ENCODE data around the gene CISH. TPM values are rescaled to one million over a fixed set of nuclear protein-coding genes. Genes with fewer than 3 reads are reported as not detected.
A peak's percentile ranks its signal among the peaks of the same experiment; 100 is the strongest.

Gene CISH
- total and polyA plus RNA-seq, 8 donors: 6.2 to 21.5 (median 11.2) TPM

- ATAC-seq: peak in 3 of 4 donors; percentile 37 to 54 (median 47)
- 70 to 72% methylated on average over 6 of the region's 6 CpGs for WGBS, 2 donors
- Histone ChIP-seq H3K9me3 (no peaks in the 10 kb centered on the region), H3K27ac (no peak overlapping the region), H3K36me3 (no peaks in the 10 kb centered on the region), H3K4me3 (no peak overlapping the region), H3K4me1 (peaks cover 0 to 7% (median 3%) of the 10 kb centered on the region in 3 donors), H3K27me3 (no peaks in the 10 kb centered on the region)
- FAIRE-seq: no peak
- intact Hi-C loops (cut with DNase I): loop anchor here in 1 of 3 donors (10.0 kb wide), 1 partner anchor 747 kb away; no protein-coding TSS in a partner anchor
- no peak for TF ChIP-seq CTCF (IDR thresholded peaks at IDR 0.05)
- DNase-seq: peak in 1 of 6 donors; percentile 38
These were observed 16.0 kb upstream of the CISH start for GRCh38 chr3:50627407-50628051.

- FAIRE-seq: no peak
- peaks cover 0 to 7% (median 3%) of the 10 kb centered on the region in 3 donors for H3K4me1 ChIP-seq
- H3K27me3 ChIP-seq: no peaks in the 10 kb centered on the region
- no peak overlapping the region for H3K4me3 ChIP-seq
- no peak for ATAC-seq
- intact Hi-C loops (cut with DNase I): loop anchor here in 1 of 3 donors (10.0 kb wide), 1 partner anchor 748 kb away; no protein-coding TSS in a partner anchor
- 90 to 97% methylated on average over 3 of the region's 3 CpGs for WGBS, 2 donors
- no peaks in the 10 kb centered on the region for H3K9me3 ChIP-seq
- no peak overlapping the region for H3K27ac ChIP-seq
- no peaks in the 10 kb centered on the region for H3K36me3 ChIP-seq
- no peak for TF ChIP-seq CTCF (IDR thresholded peaks at IDR 0.05)
- no peak for DNase-seq
These were observed 14.8 kb upstream of the CISH start for GRCh38 chr3:50626401-50626800.

- TF ChIP-seq CTCF (IDR thresholded peaks at IDR 0.05): no peak
- H3K4me3 ChIP-seq: no peak overlapping the region
- peaks cover 0 to 7% (median 3%) of the 10 kb centered on the region in 3 donors for H3K4me1 ChIP-seq
- ATAC-seq (no peak), DNase-seq (peak in 1 of 6 donors; percentile 33), FAIRE-seq (no peak)
- 81 to 84% methylated on average over 18 of the region's 18 CpGs for WGBS, 2 donors
- H3K27ac ChIP-seq: no peak overlapping the region
- no peaks in the 10 kb centered on the region for H3K36me3 ChIP-seq
- intact Hi-C loops (cut with DNase I): loop anchor here in 1 of 3 donors (10.0 kb wide), 1 partner anchor 749 kb away; no protein-coding TSS in a partner anchor
- no peaks in the 10 kb centered on the region for H3K27me3 ChIP-seq
- H3K9me3 ChIP-seq: no peaks in the 10 kb centered on the region
These were observed 13.9 kb upstream of the CISH start for GRCh38 chr3:50625231-50626182.

- intact Hi-C loops (cut with DNase I): loop anchor here in 2 of 3 donors (5.0 to 10.0 kb wide), 2 partner anchors 750 to 753 kb away; no protein-coding TSS in a partner anchor
- no peaks in the 10 kb centered on the region for H3K9me3 ChIP-seq
- TF ChIP-seq CTCF (IDR thresholded peaks at IDR 0.05): no peak
- no peaks in the 10 kb centered on the region for H3K36me3 ChIP-seq
- H3K4me1 ChIP-seq: peaks cover 0 to 7% (median 3%) of the 10 kb centered on the region in 3 donors
- FAIRE-seq (no peak), DNase-seq (peak in 1 of 6 donors; percentile 11), ATAC-seq (peak in 3 of 4 donors; percentile 23 to 78 (median 41))
- no peak overlapping the region for H3K4me3 ChIP-seq
- 79 to 81% methylated on average over 2 of the region's 2 CpGs for WGBS, 2 donors
- no peaks in the 10 kb centered on the region for H3K27me3 ChIP-seq
- peak overlapping the region in 1 of 4 donors; percentile 44 for H3K27ac ChIP-seq
These were observed 13.1 kb upstream of the CISH start for GRCh38 chr3:50624634-50625033.

Data from pancreas (tissue), 10 donors.